Thymus (tissue), 11 donors: ENCODE data around the gene INKA1. TPM values are rescaled to one million over a fixed set of nuclear protein-coding genes. Genes with fewer than 3 reads are reported as not detected.
"Not testable (repeated sequence)": the region's sequence is repeated elsewhere in the genome, so short reads cannot be mapped to it uniquely, and the experiment has no call there.

Source experiments
- DNase-seq, 9 donors: peaks; one replicate each; pipeline ENCODE4 v3.0.0-alpha.2; 2013; ENCODE audit warnings: low spot score in 9 of 9, low read depth in 6 of 9, missing footprints in 1 of 9
- H3K27ac ChIP-seq, 2 donors: one replicate each; pipeline ENCODE4 v1.5.1; 2013; ENCODE audit warnings: control low read depth in 1 of 2, low read depth in 1 of 2, low read length in 1 of 2, mild to moderate bottlenecking in 1 of 2, moderate library complexity in 1 of 2
- H3K27me3 ChIP-seq, 2 donors: one replicate each; pipeline ENCODE4 v1.5.1; 2013; ENCODE audit warnings: low read length in 1 of 2; ENCODE audit not compliant: control insufficient read depth in 2 of 2, insufficient read depth in 1 of 2
- H3K36me3 ChIP-seq, 2 donors: one replicate each; pipeline ENCODE4 v1.5.1; 2013; ENCODE audit warnings: low read length in 1 of 2, mild to moderate bottlenecking in 1 of 2, moderate library complexity in 1 of 2; ENCODE audit not compliant: control insufficient read depth in 2 of 2, insufficient read depth in 2 of 2
- H3K4me1 ChIP-seq, 2 donors: one replicate each; pipeline ENCODE4 v1.5.1; 2013; ENCODE audit warnings: low read length in 2 of 2; ENCODE audit not compliant: control insufficient read depth in 2 of 2, insufficient read depth in 2 of 2
- H3K4me3 ChIP-seq, 2 donors: one replicate each; pipeline ENCODE4 v1.5.1; 2013; ENCODE audit warnings: low read length in 2 of 2, control low read depth in 1 of 2, mild to moderate bottlenecking in 1 of 2
- H3K9me3 ChIP-seq, 2 donors: one replicate each; pipeline ENCODE4 v1.5.1; 2013; ENCODE audit warnings: low read length in 1 of 2, mild to moderate bottlenecking in 1 of 2; ENCODE audit not compliant: control insufficient read depth in 2 of 2, insufficient read depth in 1 of 2
- WGBS: extraction: QIAGEN DNeasy Blood & Tissue Kit; methylation state at CpG from one replicate; pipeline ENCODE4 v1.1.7; 2013; 5-methylcytosine and 5-hydroxymethylcytosine counted together
- polyA plus RNA-seq: library from polyadenylated mRNA; stranded (reverse); fragments of 200-250 nt; gene quantifications from one replicate; pipeline ENCODE4 v1.2.3, GENCODE V29; 2013
- total RNA-seq: library from RNA; stranded (reverse); fragments of 120-200 nt; gene quantifications from one replicate; pipeline ENCODE4 v1.2.4, GENCODE V29; 2013
- donor health status: healthy.

INKA1 gene
- total and polyA plus RNA-seq, 2 donors = 4.2 to 5.2 TPM

GRCh38 chr3:49769926-49770325, 33.1 kb upstream of the INKA1 start:
- no peak for DNase-seq
- Histone ChIP-seq H3K27ac (no peak overlapping the region), H3K4me1 (no peaks in the 10 kb centered on the region), H3K4me3 (no peak overlapping the region), H3K36me3 (peaks cover 0 to 10% of the 10 kb centered on the region in 2 donors), H3K27me3 (no peaks in the 10 kb centered on the region), H3K9me3 (no peaks in the 10 kb centered on the region)

GRCh38 chr3:49771340-49771938, 31.6 kb upstream of the INKA1 start:
- 96% methylated on average over 1 of the region's 1 CpG for WGBS

GRCh38 chr3:49772703-49773102, 30.4 kb upstream of the INKA1 start:
- Histone ChIP-seq H3K27me3 (no peaks in the 10 kb centered on the region), H3K36me3 (peaks cover 12 to 23% of the 10 kb centered on the region in 2 donors), H3K4me1 (no peaks in the 10 kb centered on the region), H3K9me3 (no peaks in the 10 kb centered on the region), H3K27ac (no peak overlapping the region), H3K4me3 (no peak overlapping the region)
- WGBS = 97% methylated on average over 2 of the region's 2 CpGs
- no peak for DNase-seq

More at GRCh38 chr3:49771340-49771938, 31.6 kb upstream of the INKA1 start:
- Histone ChIP-seq H3K36me3 (peaks cover 7 to 18% of the 10 kb centered on the region in 2 donors), H3K27me3 (no peaks in the 10 kb centered on the region), H3K27ac (no peak overlapping the region), H3K9me3 (no peaks in the 10 kb centered on the region), H3K4me3 (no peak overlapping the region), H3K4me1 (no peaks in the 10 kb centered on the region)
- no peak for DNase-seq

- WGBS = 79% methylated on average over 3 of the region's 3 CpGs
- no peak for DNase-seq
- H3K36me3 ChIP-seq = peaks cover 19 to 28% of the 10 kb centered on the region in 2 donors
Observed at GRCh38 chr3:49775538-49775937, 27.5 kb upstream of the INKA1 start.

GRCh38 chr3:49776101-49776500, 27.0 kb upstream of the INKA1 start:
- H3K9me3 ChIP-seq, H3K27me3 ChIP-seq, H3K4me3 ChIP-seq, H3K4me1 ChIP-seq, H3K27ac ChIP-seq, DNase-seq: not testable (repeated sequence)
- H3K36me3 ChIP-seq = peaks cover 19 to 31% of the 10 kb centered on the region in 2 donors
- WGBS = 98% methylated on average over 8 of the region's 8 CpGs

More at GRCh38 chr3:49775538-49775937, 27.5 kb upstream of the INKA1 start:
- no peak overlapping the region for H3K27ac ChIP-seq
- H3K4me1 ChIP-seq = peaks cover 0 to 4% of the 10 kb centered on the region in 2 donors
- H3K4me3 ChIP-seq = no peak overlapping the region
- H3K9me3 ChIP-seq = no peaks in the 10 kb centered on the region
- H3K27me3 ChIP-seq = no peaks in the 10 kb centered on the region

- DNase-seq = no peak
- H3K9me3 ChIP-seq = no peaks in the 10 kb centered on the region
- 98% methylated on average over 5 of the region's 5 CpGs for WGBS
- no peaks in the 10 kb centered on the region for H3K27me3 ChIP-seq
- H3K4me3 ChIP-seq = no peak overlapping the region
- H3K27ac ChIP-seq = no peak overlapping the region
- H3K36me3 ChIP-seq = peaks cover 39 to 43% of the 10 kb centered on the region in 2 donors
- peaks cover 0 to 6% of the 10 kb centered on the region in 2 donors for H3K4me1 ChIP-seq
Observed at GRCh38 chr3:49779358-49780079, 23.5 kb upstream of the INKA1 start.

GRCh38 chr3:49780080-49780974, 22.7 kb upstream of the INKA1 start:
- Histone ChIP-seq H3K27me3 (no peaks in the 10 kb centered on the region), H3K9me3 (no peaks in the 10 kb centered on the region), H3K4me1 (peaks cover 6 to 12% of the 10 kb centered on the region in 2 donors), H3K36me3 (peaks cover 36 to 37% of the 10 kb centered on the region in 2 donors), H3K27ac (no peak overlapping the region), H3K4me3 (no peak overlapping the region)
- DNase-seq = no peak
- WGBS = 55% methylated on average over 4 of the region's 4 CpGs

- H3K27ac ChIP-seq, H3K27me3 ChIP-seq, H3K9me3 ChIP-seq, H3K4me3 ChIP-seq, DNase-seq: not testable (repeated sequence)
- peaks cover 32 to 35% of the 10 kb centered on the region in 2 donors for H3K36me3 ChIP-seq
- WGBS = 96% methylated on average over 9 of the region's 9 CpGs
- H3K4me1 ChIP-seq = peaks cover 6 to 12% of the 10 kb centered on the region in 2 donors
Observed at GRCh38 chr3:49780975-49781365, 22.1 kb upstream of the INKA1 start.
